Right kidney (tissue), 1 donor: ENCODE measurements around the gene ABCC1.
"Not testable (repeated sequence)": the region's sequence is repeated elsewhere in the genome, so short reads cannot be mapped to it uniquely, and the experiment has no call there.

ENCODE experiments used
- DNase-seq: peaks from one replicate; pipeline ENCODE4 v3.0.0-alpha.2; 2016

The ABCC1 gene

GRCh38 chr16:15966836-15967546 lies 17.6 kb downstream of the ABCC1 start:
- no peak for DNase-seq

- no peak for DNase-seq
Observed at GRCh38 chr16:15967655-15968315, 18.4 kb downstream of the ABCC1 start.

DNA sequence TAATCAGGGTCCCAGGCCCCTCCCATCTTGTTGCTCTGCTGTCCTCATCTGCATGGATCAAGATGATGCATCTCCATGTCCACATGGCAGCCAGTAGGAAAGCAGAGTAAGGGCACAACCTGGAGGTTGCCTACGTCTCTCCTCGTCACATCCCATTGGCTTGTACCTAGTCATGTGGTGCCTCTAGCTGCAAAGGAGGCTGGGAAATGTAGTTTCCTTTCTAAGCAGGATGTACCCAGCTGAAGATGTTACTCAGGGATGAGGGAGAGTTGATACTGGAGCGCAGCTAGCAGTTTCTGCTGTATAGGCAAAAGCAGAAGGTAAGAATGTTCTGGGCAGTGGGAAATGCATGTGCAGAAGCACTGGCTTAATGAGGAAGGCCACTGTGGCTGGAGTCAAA lies 20.8 kb downstream of the ABCC1 start:
- no peak for DNase-seq

DNA sequence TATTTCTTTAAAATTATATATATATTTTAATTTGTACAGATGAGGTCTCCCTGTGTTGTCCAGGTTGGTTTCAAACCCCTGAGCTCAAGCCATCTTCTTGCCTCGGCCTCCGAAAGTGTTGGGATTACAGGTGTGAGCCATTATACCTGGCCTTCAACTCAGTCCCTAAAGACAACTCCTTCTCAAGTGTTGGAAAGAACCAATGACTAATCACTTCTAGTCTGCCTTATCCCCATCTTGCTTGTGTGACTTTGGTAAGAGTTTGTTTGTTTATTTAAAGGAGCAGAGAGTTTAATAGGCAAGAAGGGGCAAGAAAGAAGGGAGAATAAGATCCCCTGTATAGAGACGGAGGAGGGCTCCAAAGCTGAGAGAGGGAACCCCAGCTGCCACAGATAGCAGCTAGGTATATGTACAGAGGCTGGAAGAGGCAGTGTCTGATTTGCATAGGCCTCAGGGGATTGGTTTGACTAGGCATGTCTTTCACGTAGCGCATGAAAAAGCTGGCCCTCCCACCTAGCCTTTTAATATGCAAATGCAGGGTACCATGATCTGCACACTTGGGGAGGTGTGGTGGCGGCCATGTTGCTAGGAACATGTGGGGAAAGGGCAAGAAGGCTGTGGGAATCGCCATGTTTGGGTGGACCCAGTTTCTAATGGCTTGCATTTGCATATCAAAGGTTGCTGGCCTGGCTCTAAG lies 21.5 kb downstream of the ABCC1 start:
- DNase-seq, result no peak

GRCh38 chr16:15971440-15971815 lies 22.0 kb downstream of the ABCC1 start:
- DNase-seq, result no peak

GRCh38 chr16:15972046-15972868 lies 22.8 kb downstream of the ABCC1 start:
- no peak for DNase-seq

GRCh38 chr16:15973421-15973820 lies 24.0 kb downstream of the ABCC1 start:
- DNase-seq, result no peak

DNA sequence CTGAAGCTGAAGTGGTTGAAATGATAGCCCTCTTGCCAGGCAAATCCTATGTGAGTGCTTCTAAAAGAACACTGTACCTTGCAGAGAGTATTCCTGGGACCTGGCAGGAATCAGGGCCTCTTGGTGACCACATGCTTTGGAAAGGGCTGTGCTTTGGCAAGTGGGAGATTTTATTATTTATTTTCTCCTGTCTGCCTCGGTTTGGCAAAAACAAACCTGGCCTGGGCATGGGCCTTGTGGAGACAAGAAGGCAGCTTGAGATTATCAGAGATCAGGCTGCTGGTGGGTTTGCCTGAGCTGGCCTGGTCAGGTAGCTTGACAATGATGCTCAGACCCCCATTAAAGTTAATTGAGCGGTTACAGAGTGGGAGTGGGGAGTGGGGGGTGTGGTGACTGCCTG lies 24.6 kb downstream of the ABCC1 start:
- no peak for DNase-seq

- DNase-seq, result no peak
Observed at GRCh38 chr16:15975172-15975571, 25.8 kb downstream of the ABCC1 start.

GRCh38 chr16:15976225-15976812 lies 26.9 kb downstream of the ABCC1 start:
- no peak for DNase-seq

GRCh38 chr16:15976929-15977637 lies 27.7 kb downstream of the ABCC1 start:
- DNase-seq, result no peak

DNA sequence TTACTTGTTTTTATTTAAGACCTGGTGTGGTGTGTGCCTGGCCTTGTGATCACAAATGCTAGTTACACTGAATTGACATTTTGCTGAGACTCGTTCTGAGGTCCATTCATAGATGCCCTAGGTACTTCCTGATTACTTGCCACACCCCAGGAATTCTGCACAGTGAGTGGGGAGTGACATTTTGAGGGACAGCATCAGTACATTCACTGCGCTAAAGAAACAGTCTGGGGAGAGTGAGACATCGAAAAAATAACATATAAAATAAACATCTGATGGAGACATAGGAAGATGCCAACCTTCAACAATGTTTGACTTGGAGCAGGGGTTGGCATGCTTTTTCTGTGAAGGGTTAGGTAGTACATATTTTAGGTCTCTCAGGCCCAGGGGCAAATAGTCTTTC lies 30.4 kb downstream of the ABCC1 start:
- no peak for DNase-seq

- no peak for DNase-seq
Observed at GRCh38 chr16:15980329-15980728, 30.9 kb downstream of the ABCC1 start.

GRCh38 chr16:15981382-15981781 lies 32.0 kb downstream of the ABCC1 start:
- DNase-seq, result no peak

GRCh38 chr16:15982194-15982915 lies 32.9 kb downstream of the ABCC1 start:
- not testable (repeated sequence) for DNase-seq

DNA sequence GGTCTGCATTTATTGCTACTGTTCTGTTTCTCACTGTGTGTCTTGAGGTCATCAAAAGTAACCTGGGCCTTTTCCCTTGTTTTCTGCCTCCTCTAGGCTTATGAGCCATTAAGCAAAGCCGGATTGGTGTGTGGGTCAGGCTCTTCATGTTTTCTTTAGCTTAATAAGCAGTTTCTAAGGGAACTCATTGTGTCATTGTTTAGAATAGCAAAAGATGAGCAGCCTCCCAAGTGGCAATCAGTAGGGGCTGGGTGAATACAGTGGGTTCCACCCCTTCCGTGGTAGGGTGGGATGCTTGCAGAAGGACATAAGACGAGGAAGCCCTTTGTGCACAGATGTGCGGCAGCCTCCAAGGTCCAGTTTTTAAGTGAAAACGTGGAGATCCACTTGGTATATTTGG lies 34.5 kb downstream of the ABCC1 start:
- no peak for DNase-seq

- DNase-seq, result no peak
Observed at GRCh38 chr16:15985144-15985543, 35.7 kb downstream of the ABCC1 start.

GRCh38 chr16:15986261-15986660 lies 36.8 kb downstream of the ABCC1 start:
- no peak for DNase-seq

DNA sequence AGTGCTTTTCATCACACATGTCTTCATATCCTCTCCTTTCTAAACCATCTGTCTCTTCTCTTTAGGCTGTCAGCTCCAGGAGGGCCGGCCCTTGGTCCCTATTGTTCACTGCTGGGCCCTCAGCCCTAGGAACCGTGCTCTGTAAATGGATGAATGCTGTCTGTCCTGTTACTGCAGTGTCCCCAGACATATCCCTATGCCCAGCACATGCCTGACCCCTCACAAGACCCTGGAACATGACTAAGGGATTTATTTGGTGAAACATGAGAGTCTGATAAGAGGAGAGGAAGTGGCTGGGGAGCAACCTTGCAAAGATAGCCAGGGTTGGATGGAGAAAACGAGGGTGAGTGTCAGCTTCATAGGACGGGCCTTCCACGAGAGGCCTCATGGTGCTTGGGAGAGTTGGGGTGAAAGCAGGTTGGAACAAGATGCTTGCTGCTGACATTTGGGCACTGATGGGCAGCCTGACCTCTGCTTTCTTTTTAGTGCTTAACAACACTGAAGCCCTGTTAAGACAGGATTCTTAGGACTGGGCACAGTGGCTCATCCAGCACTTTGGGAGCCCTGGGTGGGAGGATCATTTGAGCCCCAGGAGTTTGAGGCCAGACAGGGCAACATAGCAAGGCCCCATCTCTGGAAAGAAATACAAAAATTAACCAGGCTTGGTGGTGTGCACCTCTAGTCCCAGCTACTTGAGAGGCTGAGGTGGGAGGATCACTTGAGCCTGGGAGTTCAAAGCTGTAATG lies 39.0 kb downstream of the ABCC1 start:
- no peak for DNase-seq

GRCh38 chr16:15990902-15991301 lies 41.5 kb downstream of the ABCC1 start:
- DNase-seq, result no peak
